ENCODE measurements around the gene CRYGB. TPM values are rescaled to one million over a fixed set of nuclear protein-coding genes. Genes with fewer than 3 reads are reported as not detected.

Gene CRYGB
- total RNA-seq, 1 experiment from 2014 or later, result not detected

- Histone ChIP-seq H3K27me3 (ENCODE audit: insufficient read depth, low read length) (no peaks in the 10 kb centered on the region), H3K9me3 (ENCODE audit: control insufficient read depth in 1 of 2, insufficient read depth in 1 of 2, low read depth in 1 of 2, low read length in 2 of 2) (no peaks in the 10 kb centered on the region), H3K4me2 (ENCODE audit: low read length) (no peak overlapping the region), H3K36me3 (ENCODE audit: control insufficient read depth in 1 of 2, insufficient read depth in 2 of 2, low read length in 2 of 2) (no peaks in the 10 kb centered on the region), H4K20me1 (ENCODE audit: insufficient read depth) (no peaks in the 10 kb centered on the region), H3K27ac (ENCODE audit: low read depth, low read length) (no peak overlapping the region), H3K4me3 (replicated peaks in 1 of 2; ENCODE audit: low read depth in 1 of 2, low read length in 2 of 2) (no peak overlapping the region), H3K4me1 (ENCODE audit: control insufficient read depth in 1 of 2, insufficient read depth in 2 of 2, low read length in 2 of 2) (no peaks in the 10 kb centered on the region), H2AFZ (ENCODE audit: low read depth, low read length, poor library complexity, severe bottlenecking) (no peak overlapping the region), H3K79me2 (ENCODE audit: insufficient read depth, low read length) (no peaks in the 10 kb centered on the region), H3K9me2 (ENCODE audit: insufficient read depth) (no peaks in the 10 kb centered on the region), H3K9ac (ENCODE audit: low read length) (no peak overlapping the region)
- ChIA-PET RAD21 (ENCODE audit: low non-redundant PET in 1 of 2, low total read pairs in 2 of 2, uncharacterized antibody in 2 of 2, unreplicated experiment in 2 of 2) (no interaction called here), POLR2A (no interaction called here), CTCF (interaction anchor here (1.4 kb wide), 1 partner anchor 25 kb away, joined by 3 read pairs; no protein-coding TSS in a partner anchor)
- no peak for TF ChIP-seq CBX3 (IDR thresholded peaks at IDR 0.05; ENCODE audit: low read depth)
- TF ChIP-seq FOSL1 (IDR thresholded peaks at IDR 0.05; ENCODE audit: low read depth), result no peak
- no peak for TF ChIP-seq JUND (IDR thresholded peaks at IDR 0.05)
- no peak for TF ChIP-seq CEBPB (IDR thresholded peaks at IDR 0.05; ENCODE audit: low read depth)
- TF ChIP-seq POLR2A (IDR thresholded peaks at IDR 0.05; ENCODE audit: borderline replicate concordance, extremely low read depth, insufficient read depth, insufficient read length), result no peak
- TF ChIP-seq CTCF (IDR thresholded peaks at IDR 0.05 in 2 of 3, conservative IDR thresholded peaks at IDR 0.05 in 1 of 3; ENCODE audit: borderline replicate concordance in 1 of 3, insufficient read depth in 1 of 3, low read depth in 2 of 3, low read length in 2 of 3), result no peak
- TF ChIP-seq POLR2AphosphoS5 (IDR thresholded peaks at IDR 0.05; ENCODE audit: low read depth, low read length), result no peak
- TF ChIP-seq ELF1 (IDR thresholded peaks at IDR 0.05; ENCODE audit: borderline replicate concordance, low read depth), result no peak
- no peak for TF ChIP-seq REST (IDR thresholded peaks at IDR 0.05; ENCODE audit: low read depth)
- TF ChIP-seq EGR1 (IDR thresholded peaks at IDR 0.05; ENCODE audit: low read depth), result no peak
- TF ChIP-seq SP1 (IDR thresholded peaks at IDR 0.05; ENCODE audit: low read depth), result no peak
- TF ChIP-seq ATF3 (IDR thresholded peaks at IDR 0.05), result no peak
- no peak for TF ChIP-seq SRF (IDR thresholded peaks at IDR 0.05; ENCODE audit: low read depth)
- TF ChIP-seq MAX (IDR thresholded peaks at IDR 0.05), result no peak
- TF ChIP-seq EZH2phosphoT487 (IDR thresholded peaks at IDR 0.05; ENCODE audit: borderline replicate concordance), result no peak
- no peak for TF ChIP-seq YY1 (IDR thresholded peaks at IDR 0.05; ENCODE audit: extremely low read depth, insufficient replicate concordance, low read depth, low read length)
- TF ChIP-seq ZNF274 (IDR thresholded peaks at IDR 0.05; ENCODE audit: low read depth, low read length), result no peak
- TF ChIP-seq RAD21 (IDR thresholded peaks at IDR 0.05; ENCODE audit: low read depth), result no peak
- no peak for TF ChIP-seq ZBTB33 (IDR thresholded peaks at IDR 0.05; ENCODE audit: extremely low read depth, insufficient replicate concordance, low read length)
- BruUV-seq (replicated peaks), result no TSS peak
- intact Hi-C loops (cut with micrococcal nuclease), result no loop called here
- no peak for ATAC-seq
- no peak for DNase-seq (ENCODE audit: low read depth, low spot score)
Observed at GRCh38 chr2:208150094-208150493, 4.1 kb upstream of the CRYGB start.
